HepG2 (cell line): ENCODE data around the gene C2orf74. TPM values are rescaled to one million over a fixed set of nuclear protein-coding genes. Genes with fewer than 3 reads are reported as not detected.

Source experiments
- HCFC1 ChIP-seq: fragments of 150-350 bp; IDR thresholded peaks from 2 replicates; pipeline ENCODE4 v1.6.1; 2014; ENCODE audit warnings: low read depth, low read length
- JARID2 ChIP-seq: sonication (generic); formaldehyde crosslinking; IDR thresholded peaks from 2 replicates; pipeline ENCODE4 v1.8.1; 2023; ENCODE audit warnings: missing genetic modification reagents, inconsistent platforms; ENCODE audit not compliant: insufficient replicate concordance
- KLF12 ChIP-seq: sonication (generic); formaldehyde crosslinking; IDR thresholded peaks from 2 replicates; pipeline ENCODE4 v1.4.0; 2020; ENCODE audit warnings: missing genetic modification reagents, borderline replicate concordance
- KLF13 ChIP-seq: sonication (generic); formaldehyde crosslinking; IDR thresholded peaks from 2 replicates; pipeline ENCODE4 v1.4.0; 2020; ENCODE audit warnings: mild to moderate bottlenecking, missing genetic modification reagents
- MAFG ChIP-seq: sonication (generic); formaldehyde crosslinking; IDR thresholded peaks from 2 replicates; pipeline ENCODE4 v1.5.1; 2020; ENCODE audit warnings: mild to moderate bottlenecking, missing genetic modification reagents
- MIER3 ChIP-seq: IDR thresholded peaks from 2 replicates; pipeline ENCODE4 v1.6.1; 2016; ENCODE audit warnings: missing compliant biosample characterization, borderline replicate concordance
- MTA3 ChIP-seq: sonication (generic); formaldehyde crosslinking; IDR thresholded peaks from 2 replicates; pipeline ENCODE4 v1.4.0; 2020; ENCODE audit warnings: missing genetic modification reagents
- MYPOP ChIP-seq: sonication (generic); formaldehyde crosslinking; IDR thresholded peaks from 2 replicates; pipeline ENCODE4 v1.8.1; 2023; ENCODE audit warnings: mild to moderate bottlenecking, moderate library complexity, missing genetic modification reagents
- NONO ChIP-seq, 2 experiments: fragments of 450-650 bp in 1 of 2; sonication (generic) in 1 of 2; formaldehyde crosslinking in 1 of 2; IDR thresholded peaks in 1 of 2; conservative IDR thresholded peaks in 1 of 2; 2 replicates each; pipeline versions ENCODE4 v1.6.1 to v1.8.0; 2017 to 2022; ENCODE audit warnings: mild to moderate bottlenecking in 1 of 2, missing genetic modification reagents in 1 of 2, moderate library complexity in 1 of 2
- NRL ChIP-seq: sonication (generic); formaldehyde crosslinking; IDR thresholded peaks from 2 replicates; pipeline ENCODE4 v1.5.0; 2020; ENCODE audit warnings: missing genetic modification reagents, mild to moderate bottlenecking, moderate library complexity, borderline replicate concordance
- PCBP1 ChIP-seq: fragments of 200-400 bp; formaldehyde crosslinking; IDR thresholded peaks from 2 replicates; pipeline ENCODE4 v1.6.1; 2017; ENCODE audit warnings: mild to moderate bottlenecking, low read depth, low read length, borderline replicate concordance
- RFXAP ChIP-seq: sonication (generic); formaldehyde crosslinking; IDR thresholded peaks from 2 replicates; pipeline ENCODE4 v1.4.0; 2020; ENCODE audit warnings: missing genetic modification reagents, borderline replicate concordance
- ZEB1 ChIP-seq: IDR thresholded peaks from 2 replicates; pipeline ENCODE4 v1.6.1; 2012; ENCODE audit warnings: mild to moderate bottlenecking, low read depth, inconsistent platforms; ENCODE audit not compliant: insufficient replicate concordance
- ZNF263 ChIP-seq: sonication (generic); formaldehyde crosslinking; IDR thresholded peaks from 2 replicates; pipeline ENCODE4 v1.4.0; 2020; ENCODE audit warnings: missing genetic modification reagents
- ZNF672 ChIP-seq: sonication (generic); formaldehyde crosslinking; IDR thresholded peaks from 2 replicates; pipeline ENCODE4 v1.8.1; 2022; ENCODE audit warnings: missing genetic modification reagents
- polyA plus RNA-seq, 8 experiments: library from polyadenylated mRNA; depleted of rRNA in 3 of 8; stranded (reverse) in 7 of 8; unstranded in 1 of 8; fragments of >200 nt; fragmentation: Illumina TruSeq in 4 of 8; extraction: Trizol in 4 of 8; gene quantifications; 2 replicates each; pipeline versions ENCODE4 v1.2.1 to v1.2.3, GENCODE V29; 2011 to 2016; ENCODE audit warnings: low read depth in 4 of 8, missing spikeins in 1 of 8, mixed read lengths in 1 of 8; ENCODE audit not compliant: insufficient read depth in 1 of 8
- total RNA-seq, 5 experiments: library from RNA; depleted of rRNA; stranded (reverse); fragments of >200 nt; fragmentation: Illumina TruSeq; extraction: Trizol; gene quantifications; 2 replicates each; pipeline ENCODE4 v1.2.3, GENCODE V29; 2016; ENCODE audit warnings: low read depth in 1 of 5
- TF ChIP-seq, protein P1 (sequence below): sonication (generic); formaldehyde crosslinking; IDR thresholded peaks from 2 replicates; pipeline ENCODE4 v1.5.0; 2020; ENCODE audit warnings: missing genetic modification reagents
- TF ChIP-seq, protein P2 (sequence below), 2 experiments: sonication (generic) in 1 of 2; formaldehyde crosslinking in 1 of 2; IDR thresholded peaks; 2 replicates each; pipeline versions ENCODE4 v1.4.0 to v1.6.1; 2016 to 2020; ENCODE audit warnings: borderline replicate concordance in 1 of 2, low read depth in 1 of 2, mild to moderate bottlenecking in 1 of 2, missing genetic modification reagents in 1 of 2
- TF ChIP-seq, protein P3 (sequence below): sonication (generic); formaldehyde crosslinking; IDR thresholded peaks from 2 replicates; pipeline ENCODE4 v1.4.0; 2020; ENCODE audit warnings: mild to moderate bottlenecking, missing genetic modification reagents

The C2orf74 gene
- total and polyA plus RNA-seq, 2 of the 13 experiments (the other 11 are each of a cell fraction or from before 2014, with no cell fraction given): 10.6 to 13.8 TPM

GRCh38 chr2:61176755-61177726, 15.1 kb downstream of the C2orf74 start (continued):
- TF ChIP-seq, protein P1, sequence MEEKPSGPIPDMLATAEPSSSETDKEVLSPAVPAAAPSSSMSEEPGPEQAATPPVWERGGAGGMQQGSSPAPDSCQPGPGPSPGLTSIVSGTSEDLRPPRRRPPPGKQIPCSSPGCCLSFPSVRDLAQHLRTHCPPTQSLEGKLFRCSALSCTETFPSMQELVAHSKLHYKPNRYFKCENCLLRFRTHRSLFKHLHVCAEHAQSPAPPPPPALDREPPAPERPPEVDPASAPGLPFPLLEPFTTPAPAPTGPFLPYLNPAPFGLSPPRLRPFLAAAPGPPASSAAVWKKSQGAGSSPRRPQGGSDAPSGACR (CRISPR knock-in tag): peak; percentile 91
- no peak for TF ChIP-seq KLF12 (CRISPR knock-in tag)
- peak; percentile 68; the same call in 1 of the 2 replicates for TF ChIP-seq ZNF263 (CRISPR knock-in tag)
- no peak for TF ChIP-seq PCBP1
- peak; percentile 41 for TF ChIP-seq ZEB1
- peak; percentile 96 for TF ChIP-seq NRL (CRISPR knock-in tag)
- TF ChIP-seq MYPOP (CRISPR knock-in tag): peak; percentile 99
- TF ChIP-seq JARID2 (CRISPR knock-in tag): no peak
- TF ChIP-seq HCFC1: no peak; the same call in 1 of the 2 replicates
- TF ChIP-seq, protein P2, sequence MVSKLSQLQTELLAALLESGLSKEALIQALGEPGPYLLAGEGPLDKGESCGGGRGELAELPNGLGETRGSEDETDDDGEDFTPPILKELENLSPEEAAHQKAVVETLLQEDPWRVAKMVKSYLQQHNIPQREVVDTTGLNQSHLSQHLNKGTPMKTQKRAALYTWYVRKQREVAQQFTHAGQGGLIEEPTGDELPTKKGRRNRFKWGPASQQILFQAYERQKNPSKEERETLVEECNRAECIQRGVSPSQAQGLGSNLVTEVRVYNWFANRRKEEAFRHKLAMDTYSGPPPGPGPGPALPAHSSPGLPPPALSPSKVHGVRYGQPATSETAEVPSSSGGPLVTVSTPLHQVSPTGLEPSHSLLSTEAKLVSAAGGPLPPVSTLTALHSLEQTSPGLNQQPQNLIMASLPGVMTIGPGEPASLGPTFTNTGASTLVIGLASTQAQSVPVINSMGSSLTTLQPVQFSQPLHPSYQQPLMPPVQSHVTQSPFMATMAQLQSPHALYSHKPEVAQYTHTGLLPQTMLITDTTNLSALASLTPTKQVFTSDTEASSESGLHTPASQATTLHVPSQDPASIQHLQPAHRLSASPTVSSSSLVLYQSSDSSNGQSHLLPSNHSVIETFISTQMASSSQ (IDR thresholded peaks at IDR 0.05; ENCODE audit: low read depth): no peak
- TF ChIP-seq, protein P2 (CRISPR knock-in tag; IDR thresholded peaks at IDR 0.05; ENCODE audit: borderline replicate concordance): peak; percentile 75
- TF ChIP-seq MTA3 (CRISPR knock-in tag): no peak
- TF ChIP-seq KLF13 (CRISPR knock-in tag): no peak; the same call in 1 of the 2 replicates
- TF ChIP-seq, protein P3, sequence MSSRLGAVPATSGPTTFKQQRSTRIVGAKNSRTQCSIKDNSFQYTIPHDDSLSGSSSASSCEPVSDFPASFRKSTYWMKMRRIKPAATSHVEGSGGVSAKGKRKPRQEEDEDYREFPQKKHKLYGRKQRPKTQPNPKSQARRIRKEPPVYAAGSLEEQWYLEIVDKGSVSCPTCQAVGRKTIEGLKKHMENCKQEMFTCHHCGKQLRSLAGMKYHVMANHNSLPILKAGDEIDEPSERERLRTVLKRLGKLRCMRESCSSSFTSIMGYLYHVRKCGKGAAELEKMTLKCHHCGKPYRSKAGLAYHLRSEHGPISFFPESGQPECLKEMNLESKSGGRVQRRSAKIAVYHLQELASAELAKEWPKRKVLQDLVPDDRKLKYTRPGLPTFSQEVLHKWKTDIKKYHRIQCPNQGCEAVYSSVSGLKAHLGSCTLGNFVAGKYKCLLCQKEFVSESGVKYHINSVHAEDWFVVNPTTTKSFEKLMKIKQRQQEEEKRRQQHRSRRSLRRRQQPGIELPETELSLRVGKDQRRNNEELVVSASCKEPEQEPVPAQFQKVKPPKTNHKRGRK: no peak
- 0 out of 2 replicates have a peak, but pooled peaks have one; percentile 7 for TF ChIP-seq MAFG (CRISPR knock-in tag)
- TF ChIP-seq RFXAP (CRISPR knock-in tag): 0 out of 2 replicates have a peak, but pooled peaks have one; percentile 84
- TF ChIP-seq ZNF672: no peak
- TF ChIP-seq MIER3 (CRISPR knock-in tag): peak; percentile 84
- TF ChIP-seq NONO (IDR thresholded peaks at IDR 0.05): no peak
- peak; percentile 95 for TF ChIP-seq NONO (CRISPR knock-in tag; conservative IDR thresholded peaks at IDR 0.05)
